GM18502 (cell line): ENCODE data around the gene SLC30A3.
"Not testable (repeated sequence)": the region's sequence is repeated elsewhere in the genome, so short reads cannot be mapped to it uniquely, and the experiment has no call there.

Experiments
- ATAC-seq: cut with Tn5 transposase; IDR thresholded peaks from one replicate; pipeline ENCODE4 v1.9.1; 2021; ENCODE audit warnings: mild to moderate bottlenecking; ENCODE audit not compliant: unreplicated experiment, poor library complexity

Gene SLC30A3

GRCh38 chr2:27288610-27289009 lies 25.8 kb upstream of the SLC30A3 start:
- ATAC-seq, result no peak

GRCh38 chr2:27285481-27285880 lies 22.6 kb upstream of the SLC30A3 start:
- no peak for ATAC-seq

- no peak for ATAC-seq
These were observed 22.1 kb upstream of the SLC30A3 start for GRCh38 chr2:27284996-27285395.

GRCh38 chr2:27282892-27283291 lies 20.0 kb upstream of the SLC30A3 start:
- ATAC-seq, result no peak

GRCh38 chr2:27281855-27282559 lies 19.2 kb upstream of the SLC30A3 start, which contains the start of gene TRIM54:
Gene TRIM54, plus strand, starts transcription at chr2:27282429. Its CDS starts 303 bp downstream, at chr2:27282732.
- no peak for ATAC-seq

GRCh38 chr2:27281442-27281841 lies 18.6 kb upstream of the SLC30A3 start:
- ATAC-seq, result no peak

- ATAC-seq, result no peak
These were observed 18.0 kb upstream of the SLC30A3 start for GRCh38 chr2:27280826-27281225.

- no peak for ATAC-seq
These were observed 15.2 kb upstream of the SLC30A3 start for GRCh38 chr2:27278010-27278409.

GRCh38 chr2:27275211-27276150 lies 12.6 kb upstream of the SLC30A3 start, which contains the start of gene DNAJC5G:
Gene DNAJC5G, plus strand, starts transcription at chr2:27275433. Its CDS starts 1,296 bp downstream, at chr2:27276729.
- no peak for ATAC-seq

- ATAC-seq, result not testable (repeated sequence)
These were observed 10.0 kb upstream of the SLC30A3 start for GRCh38 chr2:27272537-27273522.

GRCh38 chr2:27271631-27272340 lies 8.9 kb upstream of the SLC30A3 start:
- ATAC-seq, result no peak

- no peak for ATAC-seq
These were observed 7.8 kb upstream of the SLC30A3 start for GRCh38 chr2:27270670-27271069.

- no peak for ATAC-seq
These were observed 7.3 kb upstream of the SLC30A3 start for GRCh38 chr2:27270131-27270530.

GRCh38 chr2:27268296-27268695 lies 5.4 kb upstream of the SLC30A3 start:
- not testable (repeated sequence) for ATAC-seq

GRCh38 chr2:27265536-27265870 lies 2.7 kb upstream of the SLC30A3 start:
- ATAC-seq, result no peak

GRCh38 chr2:27264753-27265535 lies 2.1 kb upstream of the SLC30A3 start:
- peak; percentile 55 for ATAC-seq

GRCh38 chr2:27264253-27264752 lies 1.5 kb upstream of the SLC30A3 start:
- peak; percentile 24 for ATAC-seq
